H1 (cell line): ENCODE data around the gene GRIK2. TPM values are rescaled to one million over a fixed set of nuclear protein-coding genes. Genes with fewer than 3 reads are reported as not detected.

Experiments used
- CTCF ChIA-PET: fragments of 300-600 bp; sonication (Branson Sonifier 250); formaldehyde crosslinking; loops from one replicate; lab custom pipeline; 2021; ENCODE audit not compliant: partially characterized antibody; lab: Charles Lee
- POLR2A ChIA-PET: fragments of 300-600 bp; sonication (Branson Sonifier 250); formaldehyde crosslinking; loops from one replicate; lab custom pipeline; 2021; ENCODE audit warnings: inconsistent platforms; ENCODE audit not compliant: partially characterized antibody; lab: Charles Lee
- DNase-seq, 2 experiments: peaks; one replicate each; pipeline versions ENCODE4 v3.0.0 to v3.0.0-alpha.2; 2010 to 2022; ENCODE audit warnings: low spot score in 2 of 2, low read depth in 1 of 2, mixed read lengths in 1 of 2
- FAIRE-seq: peaks from 2 replicates; lab custom pipeline; 2011; peaks lifted over from hg19 to GRCh38; lab: Jason Lieb, UNC
- H2AFZ ChIP-seq: 2 replicates; pipeline ENCODE4 v1.8.1; 2012; ENCODE audit warnings: low read length, inconsistent platforms
- H2AK5ac ChIP-seq: 2 replicates; pipeline ENCODE4 v1.6.1; 2013; ENCODE audit warnings: low read depth, low read length
- H2BK120ac ChIP-seq: replicated peaks from 2 replicates; pipeline ENCODE3; 2013; ENCODE audit warnings: low read depth, low read length, inconsistent platforms
- H2BK12ac ChIP-seq: 2 replicates; pipeline ENCODE4 v1.6.1; 2013; ENCODE audit warnings: low read depth, low read length
- H2BK15ac ChIP-seq: 2 replicates; pipeline ENCODE4 v1.6.1; 2013; ENCODE audit warnings: low read length
- H2BK20ac ChIP-seq: 2 replicates; pipeline ENCODE4 v1.6.1; 2013; ENCODE audit warnings: low read length
- H2BK5ac ChIP-seq: 2 replicates; pipeline ENCODE4 v1.6.1; 2013; ENCODE audit warnings: low read depth, low read length
- H3K14ac ChIP-seq: 2 replicates; pipeline ENCODE4 v1.6.1; 2013; ENCODE audit warnings: inconsistent platforms; ENCODE audit not compliant: insufficient read length
- H3K18ac ChIP-seq: 2 replicates; pipeline ENCODE4 v1.6.1; 2013; ENCODE audit warnings: low read length; ENCODE audit errors: extremely low read depth
- H3K23ac ChIP-seq: 2 replicates; pipeline ENCODE4 v1.6.1; 2013; ENCODE audit warnings: inconsistent platforms; ENCODE audit not compliant: insufficient read length
- H3K23me2 ChIP-seq: 2 replicates; pipeline ENCODE4 v1.6.1; 2013; ENCODE audit warnings: low read depth, low read length
- H3K27ac ChIP-seq: 2 replicates; pipeline ENCODE4 v1.6.1; 2011; ENCODE audit warnings: low read depth, low read length, inconsistent platforms
- H3K27me3 ChIP-seq, 4 experiments: replicated peaks in 1 of 4; 1 replicate in 1 of 4; 2 replicates in 3 of 4; pipeline versions ENCODE4 v1.6.1 to v1.8.1; 2011 to 2013; ENCODE audit warnings: low read length in 3 of 4, mild to moderate bottlenecking in 3 of 4, inconsistent platforms in 2 of 4, mixed read lengths in 2 of 4, moderate library complexity in 1 of 4; ENCODE audit not compliant: control insufficient read depth in 3 of 4, insufficient read depth in 3 of 4; ENCODE audit errors: extremely low read depth in 1 of 4
- H3K36me3 ChIP-seq, 4 experiments: 2 replicates each; pipeline versions ENCODE4 v1.6.1 to v1.8.1; 2011 to 2013; ENCODE audit warnings: mild to moderate bottlenecking in 4 of 4, low read length in 3 of 4, moderate library complexity in 2 of 4, control low read depth in 1 of 4, inconsistent platforms in 1 of 4; ENCODE audit not compliant: insufficient read depth in 4 of 4, control insufficient read depth in 2 of 4
- H3K4ac ChIP-seq: replicated peaks from 2 replicates; pipeline ENCODE3; 2013; ENCODE audit warnings: low read length, low read depth, mixed read lengths, inconsistent platforms; ENCODE audit not compliant: insufficient read length
- H3K4me1 ChIP-seq, 4 experiments: replicated peaks in 1 of 4; 1 replicate in 1 of 4; 2 replicates in 3 of 4; pipeline versions ENCODE4 v1.6.1 to v1.8.1; 2011 to 2013; ENCODE audit warnings: low read length in 3 of 4, inconsistent platforms in 2 of 4, mixed read lengths in 1 of 4; ENCODE audit not compliant: insufficient read depth in 4 of 4, control insufficient read depth in 3 of 4
- H3K4me2 ChIP-seq, 2 experiments: 2 replicates each; pipeline versions ENCODE4 v1.6.1 to v1.8.1; 2011 to 2013; ENCODE audit warnings: low read depth in 2 of 2, low read length in 2 of 2, control low read depth in 1 of 2, inconsistent platforms in 1 of 2, mild to moderate bottlenecking in 1 of 2; ENCODE audit not compliant: insufficient read depth in 1 of 2
- H3K4me3 ChIP-seq, 4 experiments: fragments of 200-600, 300-600 bp in 1 of 4; sonication (generic), shearing (Covaris generic), sonication (Bioruptor Twin) in 1 of 4; 2 replicates each; pipeline versions ENCODE4 v1.5.1 to v1.8.1; 2011 to 2016; ENCODE audit warnings: low read length in 4 of 4, low read depth in 3 of 4, control low read depth in 2 of 4, inconsistent platforms in 2 of 4, mild to moderate bottlenecking in 2 of 4, mixed read lengths in 1 of 4, moderate library complexity in 1 of 4; ENCODE audit not compliant: insufficient read depth in 2 of 4; ENCODE audit errors: extremely low read depth in 1 of 4
- H3K56ac ChIP-seq: replicated peaks from 2 replicates; pipeline ENCODE3; 2013; ENCODE audit warnings: low read depth, mild to moderate bottlenecking, mixed read lengths, low read length, inconsistent platforms; ENCODE audit not compliant: insufficient read length
- H3K79me1 ChIP-seq: 2 replicates; pipeline ENCODE4 v1.6.1; 2013; ENCODE audit warnings: low read depth, low read length, control low read depth
- H3K79me2 ChIP-seq, 2 experiments: 2 replicates each; pipeline versions ENCODE4 v1.6.1 to v1.8.1; 2012 to 2013; ENCODE audit warnings: low read length in 2 of 2, mild to moderate bottlenecking in 2 of 2, inconsistent platforms in 1 of 2; ENCODE audit not compliant: insufficient read depth in 2 of 2, control insufficient read depth in 1 of 2
- H3K9ac ChIP-seq, 4 experiments: replicated peaks in 1 of 4; 1 replicate in 1 of 4; 2 replicates in 3 of 4; pipeline versions ENCODE4 v1.6.1 to v1.8.1; 2011 to 2013; ENCODE audit warnings: low read depth in 3 of 4, low read length in 3 of 4, control low read depth in 2 of 4, mild to moderate bottlenecking in 2 of 4, moderate library complexity in 2 of 4, inconsistent platforms in 1 of 4; ENCODE audit errors: extremely low read depth in 1 of 4
- H3K9me3 ChIP-seq, 2 experiments: 2 replicates each; pipeline versions ENCODE4 v1.6.1 to v1.8.1; 2012 to 2013; ENCODE audit warnings: mild to moderate bottlenecking in 2 of 2, moderate library complexity in 2 of 2, control low read depth in 1 of 2, inconsistent platforms in 1 of 2, low read depth in 1 of 2, low read length in 1 of 2, mixed read lengths in 1 of 2; ENCODE audit not compliant: insufficient read depth in 2 of 2
- H4K20me1 ChIP-seq, 2 experiments: replicated peaks in 1 of 2; 2 replicates each; pipeline versions ENCODE3 to v1.8.1; 2011 to 2013; ENCODE audit warnings: inconsistent platforms in 2 of 2, low read length in 2 of 2, mild to moderate bottlenecking in 1 of 2; ENCODE audit not compliant: insufficient read depth in 2 of 2, control insufficient read depth in 1 of 2
- H4K5ac ChIP-seq: 2 replicates; pipeline ENCODE4 v1.6.1; 2013; ENCODE audit warnings: low read length, low read depth, mixed read lengths, inconsistent platforms; ENCODE audit not compliant: insufficient read length
- H4K8ac ChIP-seq: 2 replicates; pipeline ENCODE4 v1.8.0; 2013; ENCODE audit warnings: mild to moderate bottlenecking, moderate library complexity, low read length, inconsistent platforms; ENCODE audit not compliant: insufficient read depth; ENCODE audit errors: extremely low read depth
- H4K91ac ChIP-seq: replicated peaks from 2 replicates; pipeline ENCODE3; 2013; ENCODE audit warnings: low read length, mixed read lengths, inconsistent platforms; ENCODE audit not compliant: insufficient read length
- ASH2L ChIP-seq: fragments of 200-600, 300-600 bp; sonication (generic); IDR thresholded peaks from one replicate; pipeline ENCODE4 v1.7.1; 2017; ENCODE audit warnings: low read length
- CEBPB ChIP-seq: IDR thresholded peaks from 2 replicates; pipeline ENCODE4 v1.6.1; 2012; ENCODE audit warnings: low read depth, low read length
- CTBP2 ChIP-seq: IDR thresholded peaks from 2 replicates; pipeline ENCODE4 v1.7.0; 2011; ENCODE audit warnings: borderline replicate concordance, mild to moderate bottlenecking, moderate library complexity, mixed read lengths, low read length; ENCODE audit not compliant: insufficient read depth, insufficient read length
- GTF2F1 ChIP-seq: IDR thresholded peaks from 2 replicates; pipeline ENCODE4 v1.6.1; 2012; ENCODE audit warnings: low read depth, low read length, improper control_type of control experiment, borderline replicate concordance
- KDM4A ChIP-seq: IDR thresholded peaks from one replicate; pipeline ENCODE4 v1.7.1; 2012; ENCODE audit warnings: low read depth, mild to moderate bottlenecking, moderate library complexity, low read length, inconsistent platforms; ENCODE audit not compliant: severe bottlenecking
- POLR2A ChIP-seq, 2 experiments: IDR thresholded peaks; 1 replicate in 1 of 2; 2 replicates in 1 of 2; pipeline ENCODE4 v1.6.1; 2011; ENCODE audit warnings: low read depth in 2 of 2, low read length in 2 of 2, mild to moderate bottlenecking in 2 of 2; ENCODE audit errors: control extremely low read depth in 1 of 2
- RAD21 ChIP-seq, 2 experiments: IDR thresholded peaks in 1 of 2; conservative IDR thresholded peaks in 1 of 2; 2 replicates each; pipeline ENCODE4 v1.6.1; 2011; ENCODE audit warnings: low read depth in 2 of 2, low read length in 2 of 2, improper control_type of control experiment in 1 of 2, inconsistent platforms in 1 of 2, mild to moderate bottlenecking in 1 of 2, moderate library complexity in 1 of 2
- RXRA ChIP-seq: IDR thresholded peaks from 2 replicates; pipeline ENCODE4 v1.6.1; 2011; ENCODE audit warnings: low read depth, mild to moderate bottlenecking, low read length, moderate library complexity; ENCODE audit not compliant: insufficient read depth
- SIN3A ChIP-seq, 2 experiments: IDR thresholded peaks in 1 of 2; conservative IDR thresholded peaks in 1 of 2; 2 replicates each; pipeline ENCODE4 v1.6.1; 2011 to 2012; ENCODE audit warnings: low read length in 2 of 2, improper control_type of control experiment in 1 of 2, low read depth in 1 of 2, mild to moderate bottlenecking in 1 of 2
- SUZ12 ChIP-seq: fragments of 200-600 bp; sonication (generic); IDR thresholded peaks from 2 replicates; pipeline ENCODE4 v1.6.1; 2012; ENCODE audit warnings: mild to moderate bottlenecking, inconsistent platforms, low read length, moderate library complexity, mixed read lengths
- TAF7 ChIP-seq: optimal IDR thresholded peaks from 2 replicates; pipeline ENCODE3; 2011; ENCODE audit warnings: low read depth, mild to moderate bottlenecking, inconsistent platforms, low read length, moderate library complexity, borderline replicate concordance
- WGBS, 2 experiments: shearing (Covaris generic) in 1 of 2; methylation state at CpG; one replicate each; pipeline versions ENCODE4 v1.1.6 to v1.1.7; 2013 to 2015; ENCODE audit warnings: low lambda C conversion rate in 2 of 2, mixed read lengths in 2 of 2, inconsistent platforms in 1 of 2, low coverage in 1 of 2, missing lambda C conversion rate in 1 of 2; ENCODE audit not compliant: insufficient replicate concordance in 2 of 2, insufficient coverage in 1 of 2, insufficient read length in 1 of 2; ENCODE audit errors: extremely low coverage in 1 of 2, missing lambda C conversion rate in 1 of 2; 5-methylcytosine and 5-hydroxymethylcytosine counted together
- polyA plus RNA-seq, 7 experiments: library from polyadenylated mRNA; depleted of rRNA in 3 of 7; stranded (reverse) in 5 of 7; unstranded in 2 of 7; fragments of >200 nt in 5 of 7; fragments of 200-250 nt in 2 of 7; gene quantifications; 1 replicate in 5 of 7; 2 replicates in 1 of 7; 4 replicates in 1 of 7; pipeline versions ENCODE4 v1.2.1 to v1.2.3, GENCODE V29; 2011 to 2013; ENCODE audit warnings: missing spikeins in 2 of 7, mixed read lengths in 2 of 7
- total RNA-seq: library from RNA; stranded (reverse); fragmentation: NEBNext Ultra II Directional; extraction: Animal tissue kit (Norgen Biotek cat#: 25700); gene quantifications from 2 replicates; pipeline ENCODE4 v1.2.1, GENCODE V29; 2021
- TF ChIP-seq, protein P1 (sequence below): IDR thresholded peaks from 2 replicates; pipeline ENCODE4 v1.6.1; 2012; ENCODE audit warnings: low read length, inconsistent platforms

The GRIK2 gene
- total and polyA plus RNA-seq, 2 of the 8 experiments (the other 6 are each of a cell fraction or from before 2014, with no cell fraction given) = 1.8 to 2.2 TPM

- Histone ChIP-seq H2BK5ac (no peak overlapping the region), H2BK15ac (no peak overlapping the region), H2AK5ac (no peak overlapping the region), H3K4ac (no peak overlapping the region), H3K9ac (no peak overlapping the region), H3K79me1 (no peaks in the 10 kb centered on the region), H4K20me1 (no peaks in the 10 kb centered on the region), H3K36me3 (no peaks in the 10 kb centered on the region), H2BK12ac (no peak overlapping the region), H3K9me3 (no peaks in the 10 kb centered on the region), H3K79me2 (no peaks in the 10 kb centered on the region), H3K14ac (no peak overlapping the region), H3K27ac (no peak overlapping the region), H3K18ac (no peak overlapping the region), H4K8ac (no peak overlapping the region), H3K4me2 (no peak overlapping the region), H3K23ac (no peak overlapping the region), H3K4me1 (no peaks in the 10 kb centered on the region), H4K5ac (no peak overlapping the region), H2BK120ac (no peak overlapping the region), H3K56ac (no peak overlapping the region), H2BK20ac (no peak overlapping the region), H3K27me3 (no peaks in the 10 kb centered on the region), H2AFZ (no peak overlapping the region), H4K91ac (no peak overlapping the region), H3K23me2 (no peaks in the 10 kb centered on the region), H3K4me3 (no peak overlapping the region)
- POLR2A ChIA-PET = no interaction called here
- CTCF ChIA-PET = no interaction called here
- DNase-seq (no peak), FAIRE-seq (no peak)
- 93% methylated on average over 7 of the region's 7 CpGs; no CpG with 5 or more reads in 1 of the 2 experiments for WGBS, 2 experiments
- no peak for TF ChIP-seq TAF7
- TF ChIP-seq ASH2L = no peak
- no peak for TF ChIP-seq SIN3A (conservative IDR thresholded peaks at IDR 0.05 in 1 of 2, IDR thresholded peaks at IDR 0.05 in 1 of 2; ENCODE audit: low read depth in 1 of 2, low read length in 2 of 2)
- TF ChIP-seq SUZ12 = no peak
- no peak for TF ChIP-seq KDM4A
- TF ChIP-seq RAD21 (IDR thresholded peaks at IDR 0.05 in 1 of 2, conservative IDR thresholded peaks at IDR 0.05 in 1 of 2; ENCODE audit: low read depth in 2 of 2, low read length in 2 of 2) = no peak
- no peak for TF ChIP-seq POLR2A (IDR thresholded peaks at IDR 0.05; ENCODE audit: control extremely low read depth in 1 of 2, low read depth in 2 of 2, low read length in 2 of 2)
- no peak for TF ChIP-seq CEBPB
- TF ChIP-seq CTBP2 = no peak
- TF ChIP-seq RXRA = no peak
- TF ChIP-seq GTF2F1 = no peak
- TF ChIP-seq, protein P1, sequence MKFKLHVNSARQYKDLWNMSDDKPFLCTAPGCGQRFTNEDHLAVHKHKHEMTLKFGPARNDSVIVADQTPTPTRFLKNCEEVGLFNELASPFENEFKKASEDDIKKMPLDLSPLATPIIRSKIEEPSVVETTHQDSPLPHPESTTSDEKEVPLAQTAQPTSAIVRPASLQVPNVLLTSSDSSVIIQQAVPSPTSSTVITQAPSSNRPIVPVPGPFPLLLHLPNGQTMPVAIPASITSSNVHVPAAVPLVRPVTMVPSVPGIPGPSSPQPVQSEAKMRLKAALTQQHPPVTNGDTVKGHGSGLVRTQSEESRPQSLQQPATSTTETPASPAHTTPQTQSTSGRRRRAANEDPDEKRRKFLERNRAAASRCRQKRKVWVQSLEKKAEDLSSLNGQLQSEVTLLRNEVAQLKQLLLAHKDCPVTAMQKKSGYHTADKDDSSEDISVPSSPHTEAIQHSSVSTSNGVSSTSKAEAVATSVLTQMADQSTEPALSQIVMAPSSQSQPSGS = no peak
Observed at GRCh38 chr6:102068349-102068929, 674.9 kb downstream of the GRIK2 start.
